IPS-NIHi7 (cell line): ENCODE results near the gene KDM4C.
"Not testable (repeated sequence)": the region's sequence is repeated elsewhere in the genome, so short reads cannot be mapped to it uniquely, and the experiment has no call there.

ENCODE experiments used
- DNase-seq: peaks from one replicate; pipeline ENCODE4 v3.0.0; 2012; ENCODE audit warnings: mixed read lengths; ENCODE audit errors: extremely low spot score

KDM4C gene

GRCh38 chr9:7169717-7170389 lies 412.1 kb downstream of the KDM4C start:
- no peak for DNase-seq

GRCh38 chr9:7171396-7172153 lies 413.8 kb downstream of the KDM4C start:
- DNase-seq = peak; percentile 31

DNA sequence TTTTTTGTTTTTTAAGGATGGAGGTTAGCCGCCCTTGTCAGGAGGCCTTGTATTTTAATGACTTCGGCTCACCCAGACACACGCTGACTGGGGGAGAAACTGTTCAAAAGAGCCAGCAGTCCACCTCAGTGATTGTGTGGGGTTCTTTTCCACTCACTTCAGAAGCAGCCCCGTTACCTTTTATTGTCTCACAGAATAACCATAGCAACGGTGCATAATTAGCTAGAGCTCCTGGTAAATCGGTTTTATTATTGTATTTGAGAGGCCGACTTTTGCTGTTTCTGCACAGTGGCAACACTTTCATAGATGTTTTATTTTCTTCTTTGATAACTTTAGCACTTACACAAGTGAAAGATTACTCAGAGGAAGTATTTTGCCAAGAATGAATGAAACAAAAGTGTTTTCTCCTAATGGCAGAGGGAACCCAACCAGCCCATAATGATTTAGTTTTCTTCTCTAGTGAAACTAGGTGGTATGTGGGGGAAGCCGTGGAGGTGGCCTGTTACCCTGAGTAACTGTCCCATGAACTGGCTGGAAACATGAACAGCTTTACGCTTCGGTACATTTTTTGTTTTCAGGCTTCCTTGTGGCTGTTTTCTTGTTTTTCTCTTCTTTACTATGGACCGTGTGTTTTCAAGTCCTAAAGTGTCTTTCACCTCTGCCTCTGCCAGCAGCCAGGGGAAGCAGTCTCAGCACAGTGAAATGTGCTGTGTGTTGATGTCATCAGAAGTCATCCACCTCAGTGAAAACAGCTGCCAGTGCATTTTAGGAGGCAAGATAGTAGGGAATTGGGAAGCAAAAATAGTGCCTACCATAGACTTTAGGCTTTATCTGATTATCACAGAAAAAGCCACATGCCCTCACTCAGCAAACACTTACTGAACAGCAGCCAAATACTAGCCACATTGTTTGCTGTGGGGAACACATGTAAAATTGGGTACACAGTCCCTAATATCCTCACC lies 414.7 kb downstream of the KDM4C start:
- DNase-seq = no peak

- no peak for DNase-seq
These were observed 415.4 kb downstream of the KDM4C start for GRCh38 chr9:7173139-7173538.

DNA sequence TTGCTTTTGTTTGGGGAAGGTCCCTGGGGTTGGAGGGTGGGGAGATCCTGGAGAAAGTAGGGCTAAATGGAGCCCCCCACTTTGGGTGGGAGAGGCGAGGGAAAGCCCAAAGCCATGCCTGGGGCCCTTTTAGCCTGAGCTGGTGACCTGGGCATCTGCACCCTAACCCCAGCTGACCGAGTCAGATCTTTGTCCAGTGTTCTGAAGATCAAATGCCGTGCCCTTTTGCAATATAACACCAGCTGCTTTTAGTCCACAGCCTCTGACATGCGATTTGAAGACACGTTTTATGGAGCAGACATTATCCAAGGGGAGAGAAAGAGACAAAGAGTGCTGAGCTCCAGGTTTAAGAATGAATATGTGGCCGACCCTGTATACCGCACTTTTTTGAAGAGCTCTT lies 416.5 kb downstream of the KDM4C start:
- no peak for DNase-seq

DNA sequence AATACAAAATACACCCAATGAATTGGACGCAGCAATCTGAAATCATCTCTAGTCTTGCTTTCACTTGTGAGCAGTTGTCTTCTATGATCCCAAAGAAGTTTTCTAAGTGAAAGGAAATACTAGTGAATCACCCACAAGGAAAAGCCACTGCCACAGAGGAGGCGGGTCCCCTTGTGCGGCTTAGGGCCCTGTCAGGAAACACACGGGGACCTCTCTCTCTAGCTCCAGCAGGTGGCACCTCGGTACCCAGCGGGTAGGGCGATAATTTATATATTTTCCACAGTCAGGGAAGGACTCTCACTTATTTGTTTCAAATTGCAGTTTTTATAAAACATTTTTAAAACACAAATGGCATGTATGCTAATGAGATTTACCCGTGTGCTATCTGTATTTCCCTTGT lies 417.1 kb downstream of the KDM4C start:
- DNase-seq = peak; percentile 33

DNA sequence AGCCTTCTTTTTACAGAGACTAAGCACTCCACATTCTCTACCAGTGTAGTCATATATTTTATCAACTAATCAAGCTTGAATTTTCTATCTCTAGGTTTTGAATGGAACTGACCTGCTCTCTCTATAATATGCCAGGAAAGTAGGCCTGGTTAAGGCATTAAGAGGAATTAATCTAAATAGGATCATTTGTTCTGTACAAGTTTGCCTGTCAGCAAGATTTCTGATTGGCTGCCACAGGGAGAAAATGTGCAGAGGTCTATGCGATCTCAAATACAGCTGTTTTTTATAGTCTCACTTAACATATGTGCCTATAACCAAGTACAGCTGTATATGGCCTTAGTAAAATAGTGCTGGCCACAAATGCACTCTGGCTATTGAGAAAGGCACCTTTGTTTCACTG lies 418.8 kb downstream of the KDM4C start:
- no peak for DNase-seq

DNA sequence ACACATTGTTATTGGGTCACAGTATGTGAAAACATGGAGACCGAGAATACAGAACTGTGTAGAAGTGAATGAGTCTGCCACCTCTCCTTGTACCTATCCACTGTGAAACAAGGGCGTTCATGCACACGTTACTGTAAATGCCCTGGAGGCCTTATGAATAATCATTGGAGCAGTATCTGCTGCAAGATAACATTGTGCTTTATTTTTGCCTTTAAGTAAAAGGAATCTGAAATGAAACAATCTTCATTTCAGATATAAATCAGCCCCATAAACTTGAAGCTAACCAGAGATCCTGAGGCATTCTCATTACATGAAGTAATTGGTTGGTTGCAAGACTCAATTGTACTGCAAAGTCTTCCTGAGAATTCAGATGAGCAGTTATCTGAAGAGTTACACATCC lies 419.6 kb downstream of the KDM4C start:
- DNase-seq = no peak

DNA sequence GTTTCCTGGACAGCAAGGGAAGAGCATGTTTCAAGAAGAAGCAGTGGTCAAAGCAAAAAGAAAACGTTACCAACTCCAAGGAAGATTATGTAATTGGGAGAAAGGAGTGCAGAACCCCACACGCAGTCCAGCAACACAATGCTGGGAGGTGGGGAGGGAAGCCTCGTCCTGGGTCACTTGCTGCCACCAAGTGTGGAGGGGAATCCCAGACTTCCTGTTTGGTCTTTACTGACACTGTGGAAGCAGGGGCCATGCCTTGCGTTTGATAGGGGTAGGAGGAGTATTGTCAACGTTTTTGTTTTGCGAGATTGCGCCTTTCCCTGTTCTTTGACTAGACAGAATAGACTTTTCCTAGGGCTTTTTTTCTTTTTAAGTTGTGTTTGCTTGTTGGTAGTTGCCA lies 421.0 kb downstream of the KDM4C start:
- DNase-seq = no peak

- no peak for DNase-seq
These were observed 422.5 kb downstream of the KDM4C start for GRCh38 chr9:7180247-7180646.

- not testable (repeated sequence) for DNase-seq
These were observed 425.4 kb downstream of the KDM4C start for GRCh38 chr9:7183139-7183538.

GRCh38 chr9:7185612-7186011 lies 427.8 kb downstream of the KDM4C start:
- peak; percentile 75 for DNase-seq

DNA sequence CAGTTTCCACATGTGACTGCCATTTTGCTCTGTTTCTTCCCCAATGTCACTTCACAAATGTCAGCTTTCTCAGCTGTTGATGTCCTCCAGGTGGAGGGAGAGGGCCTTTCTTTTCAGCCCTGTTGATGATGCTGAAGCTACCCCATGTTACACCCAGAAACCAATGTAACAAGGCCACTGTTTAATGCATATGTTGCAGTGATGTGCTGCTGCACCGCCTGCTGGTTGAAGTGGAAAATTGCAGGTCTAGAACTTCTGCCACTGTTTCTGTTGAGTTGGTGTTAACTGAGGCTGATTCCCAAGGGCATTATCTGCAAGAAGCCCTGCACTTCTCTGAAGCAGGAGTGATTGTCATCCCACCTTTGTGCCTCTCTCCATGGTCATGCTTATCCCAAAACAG lies 428.4 kb downstream of the KDM4C start:
- peak; percentile 70 for DNase-seq

GRCh38 chr9:7192266-7192665 lies 434.5 kb downstream of the KDM4C start:
- DNase-seq = no peak

DNA sequence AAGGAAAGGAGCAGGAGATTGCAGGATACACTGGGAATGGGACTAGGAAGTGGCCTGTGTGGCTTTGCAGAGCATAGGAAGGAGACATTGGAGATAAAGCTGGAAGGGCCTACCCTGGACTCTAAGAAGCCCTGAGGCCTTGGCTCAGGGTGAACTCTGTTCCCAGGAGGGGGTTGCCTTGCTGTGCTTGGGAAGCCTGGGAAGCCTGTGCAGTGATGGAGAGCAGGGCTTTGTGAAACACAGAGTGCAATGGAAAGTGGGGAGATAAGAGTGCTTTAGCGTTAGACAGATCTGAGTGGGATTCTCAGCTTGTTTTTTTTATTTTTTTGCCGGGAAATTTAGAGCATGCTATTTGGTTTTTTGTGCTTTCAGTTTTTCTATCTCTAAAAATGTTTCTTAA lies 437.8 kb downstream of the KDM4C start:
- DNase-seq = no peak

DNA sequence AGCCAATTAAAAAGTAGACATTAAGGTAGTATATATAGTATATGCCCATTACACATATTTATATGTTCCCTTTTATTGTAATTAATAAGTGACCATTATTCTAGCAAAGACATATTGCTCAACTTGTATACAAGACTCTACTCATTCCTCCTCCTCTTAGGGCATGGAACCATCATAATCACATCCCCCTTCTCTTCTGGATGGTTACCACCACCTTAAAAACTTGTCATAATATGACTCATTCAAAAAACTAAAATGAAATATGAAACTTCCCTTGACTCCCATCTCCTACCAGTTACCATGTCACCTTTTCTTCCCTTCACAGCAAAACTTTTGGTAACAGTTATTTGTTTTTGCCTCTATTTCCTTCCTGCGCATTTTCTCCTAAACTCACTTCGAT lies 438.7 kb downstream of the KDM4C start:
- DNase-seq = no peak

GRCh38 chr9:7201196-7201595 lies 443.4 kb downstream of the KDM4C start:
- no peak for DNase-seq

DNA sequence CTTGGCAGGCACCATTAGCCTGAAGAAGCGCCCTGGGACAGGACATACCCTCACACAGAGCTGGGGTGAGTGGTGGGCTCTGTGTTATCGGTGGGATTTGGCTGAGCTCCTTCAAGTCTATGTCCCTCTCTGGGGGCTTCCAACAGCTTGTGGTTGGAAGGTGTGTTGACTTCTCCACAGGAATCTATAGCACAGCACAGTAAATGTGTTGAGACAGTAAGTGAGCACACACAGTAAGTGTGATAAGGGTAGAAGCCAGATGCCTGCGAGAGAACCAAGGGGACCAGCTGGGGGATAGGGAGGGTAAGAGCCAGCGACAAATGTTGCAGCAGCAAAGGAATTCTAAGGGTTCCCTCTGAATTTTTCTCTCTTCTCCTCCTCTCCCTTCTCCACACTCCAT lies 448.0 kb downstream of the KDM4C start:
- no peak for DNase-seq

GRCh38 chr9:7206221-7206758 lies 448.5 kb downstream of the KDM4C start:
- DNase-seq = no peak

DNA sequence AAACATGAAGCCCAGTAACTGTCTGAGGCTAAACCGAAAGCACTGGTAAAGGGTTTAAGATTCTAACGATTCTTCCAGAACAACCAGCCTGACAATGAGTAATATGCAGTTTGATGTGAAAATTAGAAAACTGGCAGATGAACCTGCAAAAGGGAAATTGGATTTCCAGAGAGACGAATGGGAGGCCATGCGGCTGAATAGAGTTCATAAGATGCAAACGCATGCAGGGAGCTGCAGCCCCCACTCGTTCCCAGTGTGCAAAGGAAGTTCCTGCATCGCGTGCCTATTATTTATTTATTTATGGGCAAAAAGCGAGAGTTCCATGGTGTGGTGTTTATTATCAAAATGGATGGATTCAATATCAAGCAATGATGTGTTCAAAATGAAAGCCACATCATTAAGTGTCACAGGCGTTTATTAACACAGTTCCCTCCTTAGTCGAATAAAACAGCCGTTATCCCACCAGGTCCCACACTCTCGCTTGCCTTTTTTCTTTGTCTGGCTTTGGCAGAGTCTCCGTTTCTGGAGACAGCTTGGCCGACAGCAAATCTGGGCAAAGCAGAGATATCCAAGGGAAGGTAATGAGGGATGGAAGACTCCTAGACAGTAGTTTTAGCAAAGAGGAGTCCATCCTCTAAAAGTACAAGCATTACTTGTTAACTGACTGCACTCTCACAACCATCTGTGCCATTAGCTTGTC lies 451.4 kb downstream of the KDM4C start:
- DNase-seq = no peak

GRCh38 chr9:7209990-7210389 lies 452.2 kb downstream of the KDM4C start:
- DNase-seq = no peak
